Right ventricle myocardium inferior (tissue), 1 donor: ENCODE data around the gene BLTP3A. TPM values are rescaled to one million over a fixed set of nuclear protein-coding genes. Genes with fewer than 3 reads are reported as not detected.
"Not testable (repeated sequence)": the region's sequence is repeated elsewhere in the genome, so short reads cannot be mapped to it uniquely, and the experiment has no call there.

ENCODE experiments used
- ATAC-seq: fragments of 200-7000 bp; cut with Tn5 transposase; one replicate; pipeline ENCODE4 v1.9.1; 2020; ENCODE audit warnings: mild to moderate bottlenecking, moderate library complexity
- DNase-seq: peaks from one replicate; pipeline ENCODE4 v3.0.0; 2021; ENCODE audit errors: missing footprints
- intact Hi-C: fragments of 100-400 bp; cut with DNase I; formaldehyde crosslinking; loops from one replicate; pipeline ENCODE4 v1.11.0; 2022
- total RNA-seq: library from RNA; stranded (reverse); fragmentation: NEBNext Ultra II Directional; extraction: Animal tissue kit (Norgen Biotek cat#: 25700); gene quantifications from one replicate; pipeline ENCODE4 v1.2.1, GENCODE V29; 2021
- donor health status: DM: no; HTN: yes; CAD: no; lungs with severe emphysema.

Gene BLTP3A
- total RNA-seq, 1 donor from 2014 or later: 17.1 TPM

DNA sequence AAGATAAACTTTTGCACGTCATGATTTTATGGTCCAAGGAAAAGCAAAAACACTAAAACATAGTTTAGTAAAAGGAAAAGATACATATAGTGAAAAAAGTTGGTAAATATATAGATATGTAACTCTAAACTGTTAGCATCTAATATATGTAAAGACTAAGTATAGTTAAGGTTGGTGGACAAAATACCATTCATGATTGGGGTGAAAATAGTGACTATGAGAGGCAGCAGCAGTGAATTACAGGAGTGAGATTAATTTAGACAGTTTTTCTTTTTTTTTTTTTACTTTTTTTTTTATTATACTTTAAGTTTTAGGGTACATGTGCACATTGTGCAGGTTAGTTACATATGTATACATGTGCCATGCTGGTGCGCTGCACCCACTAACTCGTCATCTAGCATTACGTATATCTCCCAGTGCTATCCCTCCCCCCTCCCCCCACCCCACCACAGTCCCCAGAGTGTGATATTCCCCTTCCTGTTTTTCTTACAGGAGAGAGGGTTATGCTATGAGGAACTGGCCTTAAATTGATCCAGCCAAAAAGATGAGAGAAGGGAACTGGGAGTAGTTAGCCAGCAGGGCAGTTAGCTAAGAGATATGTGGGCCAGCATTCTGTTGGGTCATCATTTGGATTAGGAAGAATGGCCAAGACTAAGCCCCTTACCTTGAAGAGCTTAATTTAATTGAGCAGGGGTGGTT, 27.1 kb downstream of the BLTP3A start:
- intact Hi-C loops, DNase-seq: not testable (repeated sequence)
- ATAC-seq: peak; percentile 57

DNA sequence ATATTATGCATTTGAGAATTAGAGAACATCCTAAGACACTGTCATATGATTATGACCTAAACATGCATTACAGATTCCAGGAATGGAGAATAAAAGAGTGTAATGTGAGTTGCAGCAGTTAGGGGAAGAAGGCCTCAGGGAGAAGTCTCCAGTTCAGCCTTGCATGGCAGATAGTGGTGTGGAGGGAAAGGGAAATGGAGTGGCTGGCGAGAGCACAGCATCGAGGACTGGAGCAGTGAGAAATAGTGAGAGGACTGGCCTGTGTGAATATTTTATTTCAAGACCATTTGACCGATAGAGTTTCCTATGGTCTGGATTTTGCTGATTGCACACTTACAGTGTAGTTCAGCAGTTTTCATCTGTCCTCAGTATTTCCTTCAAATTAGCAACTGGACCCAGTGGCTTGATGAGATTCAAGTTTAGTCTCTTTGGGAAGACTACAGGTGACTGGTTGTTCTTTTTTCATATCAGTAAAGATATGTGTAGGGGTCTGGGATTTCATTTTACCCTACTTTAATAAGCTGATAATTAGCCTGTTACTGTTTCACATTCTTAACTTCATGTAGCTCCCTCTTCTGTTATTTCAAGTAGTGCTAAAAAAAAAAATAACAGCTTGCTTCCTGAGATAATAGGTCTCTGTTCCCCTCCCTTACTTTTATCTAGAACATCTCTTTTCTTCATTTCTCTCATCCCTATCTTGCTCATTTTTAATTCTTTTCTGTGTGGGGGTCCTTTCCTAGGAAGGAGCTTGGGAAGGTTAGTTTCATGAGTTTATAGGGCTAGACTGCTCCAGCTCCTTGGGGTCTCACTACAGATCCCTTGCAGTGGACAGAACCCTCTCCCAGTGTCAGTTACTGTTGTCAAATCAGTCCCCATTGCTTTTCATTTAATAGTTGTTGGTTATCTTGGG, 27.9 kb downstream of the BLTP3A start:
- intact Hi-C loops: no loop called here

DNA sequence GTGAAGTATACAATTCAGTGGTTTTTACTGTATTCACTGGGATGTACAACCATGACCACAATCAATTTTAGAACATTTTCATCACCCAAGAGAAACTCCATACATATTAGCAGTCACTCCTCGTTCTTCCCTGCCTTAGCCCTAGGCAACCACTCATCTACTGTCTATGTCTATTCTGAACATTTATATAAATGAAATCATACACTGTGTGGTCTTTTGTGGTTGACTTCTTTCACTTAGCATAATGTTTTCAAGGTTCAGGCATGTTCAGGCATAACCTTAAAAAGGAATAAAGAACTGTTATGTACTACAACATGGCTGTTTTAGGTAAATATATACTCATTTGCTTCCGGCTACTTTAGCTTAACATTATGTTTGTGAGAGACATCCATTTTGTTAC, 37.3 kb downstream of the BLTP3A start:
- intact Hi-C loops: no loop called here
- no peak for DNase-seq

More for the DNA sequence above, 27.9 kb downstream of the BLTP3A start:
- ATAC-seq (no peak), DNase-seq (no peak)

DNA sequence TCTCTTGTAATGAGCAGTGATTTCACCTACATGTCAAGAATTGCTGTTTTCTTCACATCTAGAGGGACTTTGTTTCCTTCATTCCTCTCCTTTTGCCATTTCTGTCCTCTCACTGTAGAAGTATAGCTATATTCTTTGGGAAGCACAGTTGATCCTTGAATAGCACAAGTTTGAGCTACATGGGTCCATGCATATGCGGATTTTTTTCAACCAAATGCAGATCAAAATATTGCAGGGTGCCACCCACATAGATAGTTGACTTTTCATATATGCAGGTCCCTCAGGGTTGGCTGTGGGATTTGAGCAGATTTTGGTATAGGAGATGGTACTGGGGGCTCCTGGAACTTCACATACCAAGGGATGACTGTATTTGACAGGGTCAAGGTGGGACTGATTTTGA, 41.1 kb downstream of the BLTP3A start:
- ATAC-seq: no peak
- intact Hi-C loops: no loop called here
- DNase-seq: no peak

More for the DNA sequence above, 37.3 kb downstream of the BLTP3A start:
- no peak for ATAC-seq

DNA sequence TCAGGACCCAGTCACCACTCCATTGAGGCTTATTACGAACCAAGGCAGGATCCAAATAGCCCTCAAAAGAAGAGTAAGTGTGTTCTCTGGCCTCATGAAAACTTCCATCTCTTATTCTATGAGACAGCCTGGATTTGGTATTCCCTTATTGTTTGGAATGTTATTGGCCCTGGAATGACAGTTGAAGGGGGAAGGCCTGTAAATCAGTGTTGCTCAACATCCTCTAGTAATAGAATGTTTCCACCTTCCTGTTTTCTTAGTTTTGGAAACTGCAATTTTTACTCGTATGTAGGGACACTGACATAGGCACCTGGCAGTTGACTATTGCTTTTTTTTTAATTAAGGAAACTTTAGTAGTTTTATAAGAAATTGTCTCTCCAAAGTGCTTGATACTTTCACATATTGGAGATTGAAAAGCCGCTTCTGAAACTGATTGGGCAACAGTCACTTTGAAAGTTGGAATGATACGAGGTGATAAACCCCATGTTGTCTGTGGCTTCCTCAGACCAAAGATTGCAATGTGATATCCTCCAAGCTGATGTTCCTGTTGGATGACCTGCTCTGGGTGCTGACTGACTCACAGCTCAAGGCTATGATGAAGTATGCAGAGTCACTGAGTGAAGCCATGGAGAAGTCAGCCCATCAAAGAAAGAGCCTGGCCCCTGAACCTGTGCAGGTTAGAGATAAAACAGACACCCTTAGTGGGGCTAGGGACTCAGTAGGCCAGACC, 43.1 kb downstream of the BLTP3A start:
- intact Hi-C loops: no loop called here
- DNase-seq (no peak), ATAC-seq (no peak)

DNA sequence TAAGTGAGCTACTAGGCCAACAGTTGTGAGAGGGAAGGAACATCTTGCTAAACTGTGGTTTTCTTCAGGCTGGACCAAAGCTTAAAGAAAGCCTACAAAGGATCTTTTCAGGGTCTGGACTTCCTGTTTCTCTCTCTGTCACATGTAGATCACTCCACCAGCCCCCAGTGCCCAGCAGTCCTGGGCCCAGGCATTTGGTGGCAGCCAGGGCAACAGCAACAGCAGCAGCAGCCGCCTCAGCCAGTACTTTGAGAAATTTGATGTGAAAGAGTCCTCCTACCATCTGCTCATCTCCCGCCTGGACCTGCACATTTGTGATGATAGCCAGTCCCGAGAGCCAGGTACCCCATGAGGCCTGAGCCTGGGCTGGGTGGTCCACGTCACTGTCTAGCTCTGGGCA, 44.1 kb downstream of the BLTP3A start:
- intact Hi-C loops: no loop called here
- DNase-seq (no peak), ATAC-seq (no peak)

DNA sequence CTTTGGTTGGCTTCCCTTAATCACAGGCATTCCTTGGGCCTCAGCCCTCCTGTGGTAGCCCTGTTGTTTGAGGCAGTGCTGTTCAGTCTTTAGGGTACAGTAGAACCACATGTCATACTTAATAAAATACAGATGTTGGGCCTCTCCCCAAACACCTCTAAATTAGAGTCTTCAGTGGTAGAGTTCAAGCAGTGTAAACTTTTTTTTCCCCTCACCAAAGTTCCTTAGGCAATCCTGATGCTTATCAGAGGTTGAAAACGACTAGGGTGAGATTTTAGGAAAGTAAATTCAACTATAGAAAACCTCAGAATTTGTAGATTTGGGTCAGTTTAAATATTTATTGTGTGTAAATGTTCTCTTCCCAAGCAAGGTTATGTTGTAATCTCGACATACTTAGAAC, 44.6 kb downstream of the BLTP3A start:
- ATAC-seq: no peak
- intact Hi-C loops: no loop called here
- no peak for DNase-seq

DNA sequence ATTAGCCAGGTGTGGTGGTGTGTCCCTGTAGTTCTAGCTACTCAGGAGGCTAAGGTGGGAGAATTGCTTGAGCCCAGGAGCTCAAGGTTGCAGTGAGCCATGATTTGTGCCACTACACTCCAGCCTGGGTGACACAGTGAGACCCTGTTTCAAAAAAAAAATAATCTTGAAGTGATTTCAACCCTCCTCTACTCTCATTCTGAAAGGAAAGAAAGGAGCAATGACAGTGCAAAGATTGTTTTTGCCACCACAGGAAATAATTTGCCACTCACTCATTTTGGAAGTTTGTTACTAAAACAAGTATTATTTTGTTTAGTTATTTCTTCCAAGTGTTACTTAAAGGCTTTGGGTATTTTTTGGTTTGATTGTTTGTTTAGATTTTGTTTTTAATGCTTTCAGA, 45.6 kb downstream of the BLTP3A start:
- DNase-seq (no peak), ATAC-seq (no peak)
- intact Hi-C loops: no loop called here

DNA sequence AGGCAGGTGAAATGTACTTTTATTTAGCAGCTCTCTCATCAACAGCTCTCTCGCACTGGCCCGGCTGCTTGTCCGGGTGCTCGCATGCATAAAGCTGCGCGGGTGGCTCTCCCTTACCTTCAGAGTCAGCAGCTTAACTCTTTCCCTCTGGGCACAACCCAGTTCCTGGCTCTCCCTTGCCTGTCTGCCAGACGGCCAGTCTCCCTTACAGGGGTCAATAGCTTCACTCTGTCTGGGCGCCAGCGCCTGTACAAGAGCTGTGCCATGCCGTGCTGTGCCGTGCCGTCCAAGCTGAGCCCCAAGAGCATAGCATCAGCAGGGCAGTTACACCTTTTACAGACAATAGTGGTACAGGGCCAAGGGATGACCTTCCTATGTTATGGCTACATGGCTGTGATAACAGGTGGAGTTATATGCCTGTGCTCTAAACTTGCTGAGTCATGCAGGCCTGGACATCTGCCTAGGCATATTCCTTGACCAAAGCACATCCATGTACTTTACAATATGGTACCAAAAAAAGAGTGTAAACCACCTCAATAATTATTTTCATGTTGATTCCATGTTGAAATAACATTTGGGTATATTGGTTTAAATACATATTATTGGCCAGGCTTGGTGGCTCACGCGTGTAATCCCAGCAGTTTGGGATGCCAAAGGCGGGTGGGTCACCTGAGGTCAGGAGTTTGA, 47.9 kb downstream of the BLTP3A start:
- ATAC-seq (no peak), DNase-seq (no peak)
- intact Hi-C loops: no loop called here

Other genes with a start within 250 kb of the BLTP3A start
- gene SPDEF, start 235.8 kb upstream of the BLTP3A start, total RNA-seq: not detected
- gene ILRUN, start 95.3 kb upstream of the BLTP3A start, total RNA-seq: 143 TPM
- gene SNRPC, start 34.6 kb upstream of the BLTP3A start, total RNA-seq: 174 TPM
- 16.7 TPM for gene TAF11, start 96.0 kb downstream of the BLTP3A start, total RNA-seq
- 26.8 TPM for gene ANKS1A, start 97.2 kb downstream of the BLTP3A start, total RNA-seq